ENCODE measurements around the gene TMCC2.

DNA sequence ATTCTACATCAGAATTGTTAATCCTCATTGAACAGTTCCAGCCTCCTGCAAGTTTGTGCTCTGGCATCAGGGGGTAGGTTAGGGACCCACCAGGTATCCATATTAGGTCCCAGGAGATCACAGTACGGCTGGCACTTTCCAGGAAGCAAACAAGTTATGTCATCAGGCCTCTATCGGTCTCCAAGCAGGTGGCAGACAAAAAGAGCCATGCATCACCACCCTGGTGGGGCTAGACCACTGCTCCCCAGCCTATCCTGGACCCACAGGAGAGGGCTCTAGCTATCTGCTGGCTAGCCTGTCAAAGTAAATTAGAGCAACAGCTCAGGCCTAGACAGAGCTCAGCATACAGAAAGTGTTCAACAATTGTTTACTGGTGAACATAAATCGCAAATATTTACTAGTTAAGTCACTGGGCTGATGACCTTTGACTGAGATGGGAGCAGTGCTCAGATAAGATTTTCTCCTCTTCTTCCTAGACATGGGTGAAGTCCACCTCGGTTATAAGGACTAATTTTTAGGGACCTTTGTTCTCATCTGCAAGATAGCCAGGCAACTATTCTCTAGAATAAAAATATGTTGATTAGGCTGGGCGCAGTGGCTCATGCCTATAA is 87.4 kb downstream of the TMCC2 start:
- TF ChIP-seq, protein P1, sequence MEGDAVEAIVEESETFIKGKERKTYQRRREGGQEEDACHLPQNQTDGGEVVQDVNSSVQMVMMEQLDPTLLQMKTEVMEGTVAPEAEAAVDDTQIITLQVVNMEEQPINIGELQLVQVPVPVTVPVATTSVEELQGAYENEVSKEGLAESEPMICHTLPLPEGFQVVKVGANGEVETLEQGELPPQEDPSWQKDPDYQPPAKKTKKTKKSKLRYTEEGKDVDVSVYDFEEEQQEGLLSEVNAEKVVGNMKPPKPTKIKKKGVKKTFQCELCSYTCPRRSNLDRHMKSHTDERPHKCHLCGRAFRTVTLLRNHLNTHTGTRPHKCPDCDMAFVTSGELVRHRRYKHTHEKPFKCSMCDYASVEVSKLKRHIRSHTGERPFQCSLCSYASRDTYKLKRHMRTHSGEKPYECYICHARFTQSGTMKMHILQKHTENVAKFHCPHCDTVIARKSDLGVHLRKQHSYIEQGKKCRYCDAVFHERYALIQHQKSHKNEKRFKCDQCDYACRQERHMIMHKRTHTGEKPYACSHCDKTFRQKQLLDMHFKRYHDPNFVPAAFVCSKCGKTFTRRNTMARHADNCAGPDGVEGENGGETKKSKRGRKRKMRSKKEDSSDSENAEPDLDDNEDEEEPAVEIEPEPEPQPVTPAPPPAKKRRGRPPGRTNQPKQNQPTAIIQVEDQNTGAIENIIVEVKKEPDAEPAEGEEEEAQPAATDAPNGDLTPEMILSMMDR (IDR thresholded peaks at IDR 0.05): no peak
- no peak for TF ChIP-seq POLR2AphosphoS5 (IDR thresholded peaks at IDR 0.05; ENCODE audit: low read depth, low read length)
- TF ChIP-seq, protein P2, sequence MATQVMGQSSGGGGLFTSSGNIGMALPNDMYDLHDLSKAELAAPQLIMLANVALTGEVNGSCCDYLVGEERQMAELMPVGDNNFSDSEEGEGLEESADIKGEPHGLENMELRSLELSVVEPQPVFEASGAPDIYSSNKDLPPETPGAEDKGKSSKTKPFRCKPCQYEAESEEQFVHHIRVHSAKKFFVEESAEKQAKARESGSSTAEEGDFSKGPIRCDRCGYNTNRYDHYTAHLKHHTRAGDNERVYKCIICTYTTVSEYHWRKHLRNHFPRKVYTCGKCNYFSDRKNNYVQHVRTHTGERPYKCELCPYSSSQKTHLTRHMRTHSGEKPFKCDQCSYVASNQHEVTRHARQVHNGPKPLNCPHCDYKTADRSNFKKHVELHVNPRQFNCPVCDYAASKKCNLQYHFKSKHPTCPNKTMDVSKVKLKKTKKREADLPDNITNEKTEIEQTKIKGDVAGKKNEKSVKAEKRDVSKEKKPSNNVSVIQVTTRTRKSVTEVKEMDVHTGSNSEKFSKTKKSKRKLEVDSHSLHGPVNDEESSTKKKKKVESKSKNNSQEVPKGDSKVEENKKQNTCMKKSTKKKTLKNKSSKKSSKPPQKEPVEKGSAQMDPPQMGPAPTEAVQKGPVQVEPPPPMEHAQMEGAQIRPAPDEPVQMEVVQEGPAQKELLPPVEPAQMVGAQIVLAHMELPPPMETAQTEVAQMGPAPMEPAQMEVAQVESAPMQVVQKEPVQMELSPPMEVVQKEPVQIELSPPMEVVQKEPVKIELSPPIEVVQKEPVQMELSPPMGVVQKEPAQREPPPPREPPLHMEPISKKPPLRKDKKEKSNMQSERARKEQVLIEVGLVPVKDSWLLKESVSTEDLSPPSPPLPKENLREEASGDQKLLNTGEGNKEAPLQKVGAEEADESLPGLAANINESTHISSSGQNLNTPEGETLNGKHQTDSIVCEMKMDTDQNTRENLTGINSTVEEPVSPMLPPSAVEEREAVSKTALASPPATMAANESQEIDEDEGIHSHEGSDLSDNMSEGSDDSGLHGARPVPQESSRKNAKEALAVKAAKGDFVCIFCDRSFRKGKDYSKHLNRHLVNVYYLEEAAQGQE (IDR thresholded peaks at IDR 0.05; ENCODE audit: insufficient read depth in 1 of 2, low read depth in 2 of 2, low read length in 1 of 2): no peak
- no peak for TF ChIP-seq SIN3A (IDR thresholded peaks at IDR 0.05; ENCODE audit: borderline replicate concordance, insufficient read depth, low read depth, low read length)
